Measurements from ENCODE around the gene SLC35F3. TPM values are rescaled to one million over a fixed set of nuclear protein-coding genes. Genes with fewer than 3 reads are reported as not detected.
"Not testable (repeated sequence)": the region's sequence is repeated elsewhere in the genome, so short reads cannot be mapped to it uniquely, and the experiment has no call there.

Gene SLC35F3
- total and polyA plus RNA-seq, 12 donors = 0.12 to 3.2 (median 0.46) TPM

- Histone ChIP-seq H3K4me3 (no peak overlapping the region), H3K4me1 (replicated peaks in 1 of 2) (no peaks in the 10 kb centered on the region), H3K27me3 (no peaks in the 10 kb centered on the region), H3K9me3 (replicated peaks in 1 of 3) (no peaks in the 10 kb centered on the region), H3K36me3 (replicated peaks in 1 of 2) (no peaks in the 10 kb centered on the region), H3K27ac (no peak overlapping the region)
- intact Hi-C loops (cut with DNase I) = no loop called here
- 78 to 82% (median 82%) methylated on average over 2 of the region's 2 CpGs for WGBS, 4 donors
- no peak for DNase-seq
- TF ChIP-seq CTCF (IDR thresholded peaks at IDR 0.05) = no peak
These were observed 246.4 kb downstream of the SLC35F3 start for GRCh38 chr1:234150892-234151291.

DNA sequence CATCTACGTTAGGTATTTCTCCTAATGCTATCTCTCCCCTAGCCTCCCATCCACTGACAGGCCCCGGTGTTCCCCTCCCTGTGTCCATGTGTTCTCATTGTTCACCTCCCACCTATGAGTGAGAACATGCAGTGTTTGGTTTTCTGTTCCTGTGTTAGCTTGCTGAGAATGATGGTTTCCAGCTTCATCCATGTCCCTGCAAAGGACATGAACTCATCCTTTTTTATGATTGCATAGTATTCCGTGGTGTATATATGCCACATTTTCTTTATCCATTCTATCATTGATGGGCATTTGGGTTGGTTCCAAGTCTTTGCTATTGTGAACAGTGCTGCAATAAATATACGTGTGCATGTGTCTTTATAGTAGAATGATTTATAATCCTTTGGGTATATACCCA lies 247.9 kb downstream of the SLC35F3 start:
- H3K36me3 ChIP-seq (replicated peaks in 1 of 2); H3K9me3 ChIP-seq (replicated peaks in 1 of 3); DNase-seq; H3K27me3 ChIP-seq; H3K4me1 ChIP-seq (replicated peaks in 1 of 2); H3K4me3 ChIP-seq; H3K27ac ChIP-seq; intact Hi-C loops (cut with DNase I): not testable (repeated sequence)
- WGBS, 4 donors = 84 to 91% (median 87%) methylated on average over 4 of the region's 4 CpGs

GRCh38 chr1:234154320-234155251 lies 250.1 kb downstream of the SLC35F3 start:
- TF ChIP-seq POLR2A (IDR thresholded peaks at IDR 0.05) = no peak
- peak; percentile 63 to 85 (median 80) for TF ChIP-seq CTCF (IDR thresholded peaks at IDR 0.05)
- intact Hi-C loops (cut with DNase I) = no loop called here

DNA sequence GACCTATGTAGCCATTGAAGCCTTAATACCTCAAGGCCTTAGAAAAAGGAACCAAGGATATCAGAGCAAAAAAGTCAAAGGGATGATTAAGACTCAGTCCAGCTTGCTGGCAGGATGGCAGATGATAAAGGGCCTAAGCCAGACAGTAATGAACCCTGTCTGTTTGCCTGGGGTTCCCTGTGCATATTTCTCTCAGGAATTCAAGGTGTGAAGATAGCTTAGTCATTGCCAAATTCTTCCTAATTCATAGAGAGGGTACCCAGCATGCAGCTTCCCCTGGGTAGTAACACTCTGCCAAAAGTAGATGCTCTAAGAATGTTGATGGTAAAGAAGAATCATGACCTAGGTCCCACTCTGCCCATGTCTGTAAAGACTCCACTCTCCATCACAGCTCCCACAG lies 258.2 kb downstream of the SLC35F3 start:
- Histone ChIP-seq H3K9me3 (replicated peaks in 1 of 3) (no peaks in the 10 kb centered on the region), H3K4me1 (replicated peaks in 1 of 2) (no peaks in the 10 kb centered on the region), H3K4me3 (no peak overlapping the region), H3K27me3 (no peaks in the 10 kb centered on the region), H3K36me3 (replicated peaks in 1 of 2) (no peaks in the 10 kb centered on the region), H3K27ac (no peak overlapping the region)
- intact Hi-C loops (cut with DNase I) = loop anchor here in 1 of 2 donors (5.0 kb wide), 1 partner anchor 155 kb away; no protein-coding TSS in a partner anchor
- no peak for DNase-seq
- TF ChIP-seq CTCF (IDR thresholded peaks at IDR 0.05) (no peak), POLR2A (IDR thresholded peaks at IDR 0.05) (no peak)

More at GRCh38 chr1:234154320-234155251, 250.1 kb downstream of the SLC35F3 start:
- Histone ChIP-seq H3K27ac (no peak overlapping the region), H3K9me3 (replicated peaks in 1 of 3) (no peaks in the 10 kb centered on the region), H3K27me3 (no peaks in the 10 kb centered on the region), H3K4me1 (replicated peaks in 1 of 2) (no peaks in the 10 kb centered on the region), H3K4me3 (no peak overlapping the region), H3K36me3 (replicated peaks in 1 of 2) (no peaks in the 10 kb centered on the region)
- 34 to 42% (median 39%) methylated on average over 7 of the region's 7 CpGs for WGBS, 4 donors
- DNase-seq = peak in 4 of 7 donors; percentile 22 to 39 (median 31)

Data from adrenal gland (tissue), 12 donors.